Adrenal gland (tissue), 5 donors: ENCODE measurements around the gene SUCLG2.

Source experiments
- CTCF ChIP-seq, 6 experiments: fragments of 450-650 bp in 4 of 6; fragments of 200-600 bp in 2 of 6; sonication (generic) in 1 of 6; IDR thresholded peaks; 1 replicate in 5 of 6; 2 replicates in 1 of 6; pipeline versions ENCODE4 v1.5.1 to v1.8.0; 2016 to 2021; ENCODE audit warnings: antibody characterized with exemption in 6 of 6, mild to moderate bottlenecking in 2 of 6, moderate library complexity in 1 of 6
- POLR2A ChIP-seq, 2 donors: fragments of 450-650 bp; IDR thresholded peaks; one replicate each; pipeline ENCODE4 v1.6.1; 2017; ENCODE audit warnings: antibody characterized with exemption in 2 of 2, mild to moderate bottlenecking in 2 of 2, moderate library complexity in 1 of 2
- donor health status: DM: no; HTN: no; CAD: no.

GRCh38 chr3:67616046-67616445 is 38.4 kb downstream of the SUCLG2 start:
- TF ChIP-seq CTCF (IDR thresholded peaks at IDR 0.05) (no peak), POLR2A (IDR thresholded peaks at IDR 0.05) (no peak)
